Muscle layer of colon (tissue), 2 donors: ENCODE measurements around the gene KRTAP10-5.
"Not testable (repeated sequence)": the region's sequence is repeated elsewhere in the genome, so short reads cannot be mapped to it uniquely, and the experiment has no call there.

Experiments
- H3K27ac ChIP-seq: one replicate; pipeline ENCODE4 v1.7.0; 2013; ENCODE audit warnings: low read depth, mild to moderate bottlenecking, low read length, moderate library complexity
- H3K27me3 ChIP-seq, 2 donors: one replicate each; pipeline ENCODE4 v1.7.0; 2013; ENCODE audit warnings: low read length in 2 of 2, mild to moderate bottlenecking in 2 of 2; ENCODE audit not compliant: insufficient read depth in 2 of 2, control insufficient read depth in 1 of 2
- H3K36me3 ChIP-seq: one replicate; pipeline ENCODE4 v1.7.0; 2013; ENCODE audit warnings: mild to moderate bottlenecking, low read length; ENCODE audit not compliant: insufficient read depth
- H3K4me1 ChIP-seq: one replicate; pipeline ENCODE4 v1.7.0; 2013; ENCODE audit warnings: mild to moderate bottlenecking, low read length; ENCODE audit not compliant: insufficient read depth
- H3K4me3 ChIP-seq, 2 donors: one replicate each; pipeline ENCODE4 v1.7.0; 2013; ENCODE audit warnings: low read length in 2 of 2, low read depth in 1 of 2, mild to moderate bottlenecking in 1 of 2, moderate library complexity in 1 of 2
- H3K9ac ChIP-seq: one replicate; pipeline ENCODE4 v1.7.0; 2013; ENCODE audit warnings: low read length
- H3K9me3 ChIP-seq: one replicate; pipeline ENCODE4 v1.7.0; 2013; ENCODE audit warnings: mild to moderate bottlenecking, low read length
- donor health status: abdominal sarcoma.
- donor health status: Adenocarcinoma of cecum.

The KRTAP10-5 gene

GRCh38 chr21:44617071-44617501, 36.7 kb upstream of the KRTAP10-5 start:
- Histone ChIP-seq H3K27me3 (peaks cover 0 to 16% of the 10 kb centered on the region in 2 donors), H3K9ac (no peak overlapping the region), H3K9me3 (no peaks in the 10 kb centered on the region), H3K4me3 (no peak overlapping the region), H3K4me1 (no peaks in the 10 kb centered on the region), H3K36me3 (no peaks in the 10 kb centered on the region), H3K27ac (no peak overlapping the region)

- no peaks in the 10 kb centered on the region for H3K9me3 ChIP-seq
- H3K4me3 ChIP-seq = no peak overlapping the region
- peaks cover 0 to 16% of the 10 kb centered on the region in 2 donors for H3K27me3 ChIP-seq
- H3K9ac ChIP-seq = no peak overlapping the region
- no peaks in the 10 kb centered on the region for H3K4me1 ChIP-seq
- no peaks in the 10 kb centered on the region for H3K36me3 ChIP-seq
- no peak overlapping the region for H3K27ac ChIP-seq
These were observed 36.2 kb upstream of the KRTAP10-5 start for GRCh38 chr21:44616591-44616926.

- H3K9ac ChIP-seq = no peak overlapping the region
- no peaks in the 10 kb centered on the region for H3K9me3 ChIP-seq
- H3K27me3 ChIP-seq = peaks cover 0 to 16% of the 10 kb centered on the region in 2 donors
- H3K36me3 ChIP-seq = no peaks in the 10 kb centered on the region
- H3K4me1 ChIP-seq = no peaks in the 10 kb centered on the region
- H3K4me3 ChIP-seq = no peak overlapping the region
- no peak overlapping the region for H3K27ac ChIP-seq
These were observed 35.6 kb upstream of the KRTAP10-5 start for GRCh38 chr21:44615911-44616590.

GRCh38 chr21:44615466-44615865, 35.1 kb upstream of the KRTAP10-5 start:
- no peaks in the 10 kb centered on the region for H3K36me3 ChIP-seq
- H3K27ac ChIP-seq = no peak overlapping the region
- no peaks in the 10 kb centered on the region for H3K9me3 ChIP-seq
- H3K9ac ChIP-seq = no peak overlapping the region
- H3K27me3 ChIP-seq = peaks cover 0 to 16% of the 10 kb centered on the region in 2 donors
- H3K4me3 ChIP-seq = no peak overlapping the region
- no peaks in the 10 kb centered on the region for H3K4me1 ChIP-seq

- Histone ChIP-seq H3K4me1 (no peaks in the 10 kb centered on the region), H3K9me3 (no peaks in the 10 kb centered on the region), H3K36me3 (no peaks in the 10 kb centered on the region), H3K9ac (no peak overlapping the region), H3K27ac (no peak overlapping the region), H3K4me3 (no peak overlapping the region), H3K27me3 (peaks cover 0 to 16% of the 10 kb centered on the region in 2 donors)
These were observed 34.6 kb upstream of the KRTAP10-5 start for GRCh38 chr21:44614961-44615391.

GRCh38 chr21:44614161-44614631, 33.8 kb upstream of the KRTAP10-5 start:
- Histone ChIP-seq H3K9ac (no peak overlapping the region), H3K4me1 (no peaks in the 10 kb centered on the region), H3K9me3 (no peaks in the 10 kb centered on the region), H3K4me3 (no peak overlapping the region), H3K27ac (no peak overlapping the region), H3K36me3 (no peaks in the 10 kb centered on the region), H3K27me3 (peaks cover 0 to 16% of the 10 kb centered on the region in 2 donors)

- no peak overlapping the region for H3K27ac ChIP-seq
- no peak overlapping the region for H3K9ac ChIP-seq
- H3K4me1 ChIP-seq = no peaks in the 10 kb centered on the region
- H3K4me3 ChIP-seq = no peak overlapping the region
- H3K9me3 ChIP-seq = no peaks in the 10 kb centered on the region
- H3K27me3 ChIP-seq = peaks cover 0 to 16% of the 10 kb centered on the region in 2 donors
- no peaks in the 10 kb centered on the region for H3K36me3 ChIP-seq
These were observed 33.2 kb upstream of the KRTAP10-5 start for GRCh38 chr21:44613386-44614155.

- Histone ChIP-seq H3K27ac (no peak overlapping the region), H3K36me3 (no peaks in the 10 kb centered on the region), H3K9ac (no peak overlapping the region)
These were observed 32.3 kb upstream of the KRTAP10-5 start for GRCh38 chr21:44612669-44613229.

GRCh38 chr21:44612029-44612486, 31.7 kb upstream of the KRTAP10-5 start, which contains the start of gene KRTAP10-8:
KRTAP10-8 (plus strand) TSS chr21:44612079; CDS start chr21:44612101, 22 bp downstream.
- no peak within 1 kb of the TSS for H3K4me3 ChIP-seq
- no peaks in the 10 kb centered on the region for H3K4me1 ChIP-seq
- H3K27ac ChIP-seq = no peak within 1 kb of the TSS
- no peaks in the 10 kb centered on the region for H3K9me3 ChIP-seq
- peaks cover 0 to 16% of the 10 kb centered on the region in 2 donors for H3K27me3 ChIP-seq
- no peaks in the 10 kb centered on the region for H3K36me3 ChIP-seq
- H3K9ac ChIP-seq = no peak within 1 kb of the TSS

More at GRCh38 chr21:44612669-44613229, 32.3 kb upstream of the KRTAP10-5 start:
- Histone ChIP-seq H3K4me3 (no peak overlapping the region), H3K4me1 (no peaks in the 10 kb centered on the region), H3K27me3 (peaks cover 0 to 16% of the 10 kb centered on the region in 2 donors), H3K9me3 (no peaks in the 10 kb centered on the region)

- Histone ChIP-seq H3K27me3 (peaks cover 0 to 14% of the 10 kb centered on the region in 2 donors), H3K4me3 (no peak overlapping the region), H3K36me3 (no peaks in the 10 kb centered on the region), H3K27ac (no peak overlapping the region), H3K4me1 (no peaks in the 10 kb centered on the region), H3K9ac (no peak overlapping the region), H3K9me3 (no peaks in the 10 kb centered on the region)
These were observed 31.1 kb upstream of the KRTAP10-5 start for GRCh38 chr21:44611551-44611950.

GRCh38 chr21:44610157-44610843, 29.9 kb upstream of the KRTAP10-5 start:
- not testable (repeated sequence) for H3K4me3 ChIP-seq, H3K27me3 ChIP-seq, H3K4me1 ChIP-seq, H3K27ac ChIP-seq, H3K9ac ChIP-seq, H3K36me3 ChIP-seq, H3K9me3 ChIP-seq
